PC-3 (cell line): ENCODE measurements around the gene CDH6. TPM values are rescaled to one million over a fixed set of nuclear protein-coding genes. Genes with fewer than 3 reads are reported as not detected.

ENCODE experiments used
- ATAC-seq: fragments of 200-7000 bp; cut with Tn5 transposase; 2 replicates; pipeline ENCODE4 v1.9.1; 2020; ENCODE audit warnings: mild to moderate bottlenecking, moderate library complexity
- BruUV-seq: library from RNA; stranded (reverse); fragments of 400-500 nt; replicated peaks from 2 replicates; lab custom pipeline; 2021; lab: Mats Ljungman, UMichigan
- CTCF ChIA-PET: fragments of 300-600 bp; sonication (Branson Sonifier 250); formaldehyde crosslinking; loops from one replicate; lab custom pipeline; 2022; ENCODE audit warnings: antibody characterized with exemption; lab: Charles Lee
- POLR2A ChIA-PET: fragments of 300-600 bp; sonication (Branson Sonifier 250); formaldehyde crosslinking; loops from one replicate; lab custom pipeline; 2022; ENCODE audit warnings: antibody characterized with exemption; ENCODE audit not compliant: unreplicated experiment; lab: Charles Lee
- DNase-seq: peaks from one replicate; pipeline ENCODE4 v3.0.0-alpha.2; 2015
- H2AFZ ChIP-seq: fragments of 300-600 bp; sonication (generic); 2 replicates; pipeline ENCODE4 v1.6.0; 2016; ENCODE audit warnings: antibody characterized with exemption, low read length
- H3F3A ChIP-seq: fragments of 300-600 bp; sonication (generic); one replicate; pipeline ENCODE4 v1.6.0; 2017; ENCODE audit warnings: antibody characterized with exemption, low read length, control low read depth, mild to moderate bottlenecking; ENCODE audit not compliant: unreplicated experiment
- H3K27ac ChIP-seq: fragments of 300-600 bp; sonication (generic); 2 replicates; pipeline ENCODE4 v1.5.1; 2016; ENCODE audit warnings: mild to moderate bottlenecking, low read length
- H3K27me3 ChIP-seq: fragments of 300-600 bp; sonication (generic); 2 replicates; pipeline ENCODE4 v1.6.1; 2016; ENCODE audit warnings: low read length, mixed read lengths
- H3K36me3 ChIP-seq: fragments of 300-600 bp; sonication (generic); 2 replicates; pipeline ENCODE4 v1.6.1; 2016; ENCODE audit warnings: low read depth, mixed run types, low read length, mixed read lengths
- H3K4me1 ChIP-seq: fragments of 300-600 bp; sonication (generic); 2 replicates; pipeline ENCODE4 v1.5.1; 2016; ENCODE audit warnings: low read length; ENCODE audit not compliant: insufficient read depth
- H3K4me2 ChIP-seq: fragments of 300-600 bp; sonication (generic); 2 replicates; pipeline ENCODE4 v1.6.0; 2016; ENCODE audit warnings: low read length
- H3K4me3 ChIP-seq: fragments of 300-600 bp; sonication (generic); 2 replicates; pipeline ENCODE4 v1.5.1; 2016; ENCODE audit warnings: mild to moderate bottlenecking, low read length, mixed read lengths
- H3K79me2 ChIP-seq: fragments of 300-600 bp; sonication (generic); 2 replicates; pipeline ENCODE4 v1.6.1; 2017; ENCODE audit warnings: low read length, mixed read lengths
- H3K9ac ChIP-seq: fragments of 300-600 bp; sonication (generic); 2 replicates; pipeline ENCODE4 v1.6.0; 2016; ENCODE audit warnings: mild to moderate bottlenecking, low read length
- H3K9me2 ChIP-seq: fragments of 300-600 bp; sonication (generic); replicated peaks from 2 replicates; pipeline ENCODE4 v1.6.1; 2016; ENCODE audit warnings: mixed run types, low read length, mixed read lengths
- H3K9me3 ChIP-seq: fragments of 300-600 bp; sonication (generic); 2 replicates; pipeline ENCODE4 v1.6.1; 2016; ENCODE audit warnings: low read length, mixed read lengths
- H4K20me1 ChIP-seq: fragments of 300-600 bp; sonication (generic); 2 replicates; pipeline ENCODE4 v1.6.1; 2016; ENCODE audit warnings: low read length, mixed read lengths
- EZH2 ChIP-seq: fragments of 300-600 bp; sonication (generic); IDR thresholded peaks from one replicate; pipeline ENCODE4 v1.6.1; 2017; ENCODE audit warnings: antibody characterized with exemption, mild to moderate bottlenecking, low read length; ENCODE audit not compliant: unreplicated experiment
- EZH2phosphoT487 ChIP-seq: fragments of 300-600 bp; sonication (generic); IDR thresholded peaks from 2 replicates; pipeline ENCODE4 v1.6.1; 2018; ENCODE audit warnings: mild to moderate bottlenecking, antibody characterized with exemption, low read length, borderline replicate concordance
- intact Hi-C: fragments of 100-400 bp; cut with micrococcal nuclease; formaldehyde crosslinking; loops from 2 replicates; pipeline ENCODE4 v1.9.0; 2023
- total RNA-seq: library from RNA; depleted of rRNA; stranded (reverse); fragments of >200 nt; gene quantifications from 2 replicates; pipeline ENCODE4 v1.2.3, GENCODE V29; 2014
- TF ChIP-seq, protein P1 (sequence below): fragments of 300-600 bp; sonication (generic); conservative IDR thresholded peaks from 2 replicates; pipeline ENCODE4 v1.5.1; 2017; ENCODE audit warnings: antibody characterized with exemption, low read depth, mild to moderate bottlenecking, low read length

CDH6 gene
- total RNA-seq, 1 experiment from 2014 or later, result 1.9 TPM

DNA sequence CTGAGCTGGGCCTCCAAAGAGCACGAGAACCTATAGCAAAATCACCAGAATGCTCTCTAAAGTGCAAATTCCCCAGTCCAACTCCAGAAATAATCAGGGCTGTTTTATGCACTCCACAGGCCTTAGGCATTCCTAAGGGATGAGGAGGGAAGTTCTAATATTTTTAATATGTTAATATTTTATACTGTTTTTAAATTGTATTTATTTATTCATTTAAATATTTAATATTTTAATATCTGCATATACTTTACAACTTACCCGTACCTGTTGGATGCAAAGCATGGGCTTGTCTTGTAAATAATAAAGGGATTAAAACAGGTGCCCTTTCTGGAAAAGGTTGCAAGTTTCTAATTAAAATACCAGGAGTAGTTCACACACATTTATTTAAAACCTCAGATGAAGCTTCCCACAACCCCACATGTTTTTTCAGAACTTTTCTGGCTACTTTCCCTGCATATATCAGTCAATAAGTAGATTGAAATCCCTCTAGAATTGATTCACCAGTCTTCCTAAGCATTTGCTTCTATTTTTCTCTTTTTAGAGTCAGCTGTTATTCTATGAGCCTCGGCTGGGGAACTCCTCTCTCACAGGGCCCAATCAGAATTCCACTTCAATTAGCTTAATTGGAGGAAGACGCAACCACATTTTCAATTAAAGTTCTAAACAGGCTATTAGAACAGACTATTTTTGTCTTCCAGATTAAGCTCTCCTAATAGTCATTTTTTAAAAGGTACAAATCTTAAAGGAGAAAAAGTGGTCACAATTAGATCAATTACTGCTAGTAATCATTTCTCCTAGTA lies 140.8 kb downstream of the CDH6 start:
- H3K79me2 ChIP-seq, result no peaks in the 10 kb centered on the region
- no peaks in the 10 kb centered on the region for H3K36me3 ChIP-seq
- no peak overlapping the region for H3K4me3 ChIP-seq
- H3K27ac ChIP-seq, result no peak overlapping the region
- H2AFZ ChIP-seq, result no peak overlapping the region
- DNase-seq (no peak), ATAC-seq (no peak)
- POLR2A ChIA-PET, result no interaction called here
- H3K9ac ChIP-seq, result no peak overlapping the region
- TF ChIP-seq EZH2phosphoT487 (no peak), EZH2 (no peak)
- TF ChIP-seq, protein P1, sequence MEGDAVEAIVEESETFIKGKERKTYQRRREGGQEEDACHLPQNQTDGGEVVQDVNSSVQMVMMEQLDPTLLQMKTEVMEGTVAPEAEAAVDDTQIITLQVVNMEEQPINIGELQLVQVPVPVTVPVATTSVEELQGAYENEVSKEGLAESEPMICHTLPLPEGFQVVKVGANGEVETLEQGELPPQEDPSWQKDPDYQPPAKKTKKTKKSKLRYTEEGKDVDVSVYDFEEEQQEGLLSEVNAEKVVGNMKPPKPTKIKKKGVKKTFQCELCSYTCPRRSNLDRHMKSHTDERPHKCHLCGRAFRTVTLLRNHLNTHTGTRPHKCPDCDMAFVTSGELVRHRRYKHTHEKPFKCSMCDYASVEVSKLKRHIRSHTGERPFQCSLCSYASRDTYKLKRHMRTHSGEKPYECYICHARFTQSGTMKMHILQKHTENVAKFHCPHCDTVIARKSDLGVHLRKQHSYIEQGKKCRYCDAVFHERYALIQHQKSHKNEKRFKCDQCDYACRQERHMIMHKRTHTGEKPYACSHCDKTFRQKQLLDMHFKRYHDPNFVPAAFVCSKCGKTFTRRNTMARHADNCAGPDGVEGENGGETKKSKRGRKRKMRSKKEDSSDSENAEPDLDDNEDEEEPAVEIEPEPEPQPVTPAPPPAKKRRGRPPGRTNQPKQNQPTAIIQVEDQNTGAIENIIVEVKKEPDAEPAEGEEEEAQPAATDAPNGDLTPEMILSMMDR, result no peak
- H4K20me1 ChIP-seq, result no peaks in the 10 kb centered on the region
- BruUV-seq, result no TSS peak
- peaks cover 75% of the 10 kb centered on the region for H3K27me3 ChIP-seq
- no peaks in the 10 kb centered on the region for H3K9me2 ChIP-seq
- no peaks in the 10 kb centered on the region for H3K9me3 ChIP-seq
- CTCF ChIA-PET, result no interaction called here
- intact Hi-C loops, result no loop called here
- no peak overlapping the region for H3K4me2 ChIP-seq
- no peaks in the 10 kb centered on the region for H3F3A ChIP-seq
- no peaks in the 10 kb centered on the region for H3K4me1 ChIP-seq

DNA sequence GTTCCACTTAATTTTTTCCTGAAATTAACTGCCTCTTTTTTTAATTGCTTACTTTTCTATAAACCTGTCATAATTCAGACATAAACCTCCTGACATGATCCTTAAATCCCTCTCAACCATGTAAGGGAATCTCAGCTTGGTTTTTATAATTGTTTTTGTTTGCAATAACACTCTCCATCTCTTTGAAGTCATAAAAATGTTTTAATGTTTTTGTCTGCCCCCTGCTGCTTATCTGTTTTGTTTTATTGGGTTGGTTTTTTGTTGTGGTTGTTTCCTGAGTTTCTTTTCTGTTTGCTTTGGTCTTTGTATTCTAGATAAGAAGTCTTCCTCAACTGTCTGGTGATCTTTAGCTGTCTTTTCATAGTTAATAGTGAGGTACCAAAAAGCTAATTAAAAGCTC lies 142.0 kb downstream of the CDH6 start:
- no peaks in the 10 kb centered on the region for H4K20me1 ChIP-seq
- H3F3A ChIP-seq, result no peaks in the 10 kb centered on the region
- no peak overlapping the region for H3K4me3 ChIP-seq
- ChIA-PET POLR2A (no interaction called here), CTCF (no interaction called here)
- no peak overlapping the region for H2AFZ ChIP-seq
- H3K9ac ChIP-seq, result no peak overlapping the region
- H3K9me3 ChIP-seq, result no peaks in the 10 kb centered on the region
- no peaks in the 10 kb centered on the region for H3K79me2 ChIP-seq
- intact Hi-C loops, result no loop called here
- H3K4me1 ChIP-seq, result no peaks in the 10 kb centered on the region
- no TSS peak for BruUV-seq
- H3K27me3 ChIP-seq, result peaks cover 80% of the 10 kb centered on the region
- no peak overlapping the region for H3K4me2 ChIP-seq
- no peaks in the 10 kb centered on the region for H3K9me2 ChIP-seq
- ATAC-seq (no peak), DNase-seq (no peak)
- H3K27ac ChIP-seq, result no peak overlapping the region
- TF ChIP-seq, protein P1, result no peak
- TF ChIP-seq EZH2, result no peak
- no peak for TF ChIP-seq EZH2phosphoT487
- H3K36me3 ChIP-seq, result no peaks in the 10 kb centered on the region

DNA sequence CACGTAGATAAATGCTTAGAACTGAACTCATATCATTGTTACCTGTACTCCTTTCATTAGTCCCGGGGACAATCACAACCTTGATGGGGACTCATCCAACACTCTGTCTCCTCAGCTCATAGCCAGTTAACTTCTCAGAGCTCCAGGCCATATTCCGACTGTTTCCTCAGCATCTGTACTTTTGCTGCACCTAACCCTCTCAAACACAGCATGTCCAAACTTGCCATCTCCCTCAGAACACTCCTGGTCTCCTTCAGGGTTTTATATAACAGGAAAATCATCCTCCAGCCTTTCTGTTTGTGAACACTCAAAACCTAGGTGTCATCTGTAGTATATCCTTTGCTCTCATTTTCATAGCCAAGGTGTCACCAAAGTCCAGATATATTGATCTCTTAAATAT lies 150.5 kb downstream of the CDH6 start:
- no peak for ATAC-seq
- H3K27ac ChIP-seq, result no peak overlapping the region
- ChIA-PET CTCF (no interaction called here), POLR2A (no interaction called here)
- no TSS peak for BruUV-seq
- H3K36me3 ChIP-seq, result no peaks in the 10 kb centered on the region
- H3K79me2 ChIP-seq, result no peaks in the 10 kb centered on the region
- no peaks in the 10 kb centered on the region for H3K9me2 ChIP-seq
- intact Hi-C loops, result no loop called here
- no peaks in the 10 kb centered on the region for H3F3A ChIP-seq
- no peaks in the 10 kb centered on the region for H3K9me3 ChIP-seq
- no peaks in the 10 kb centered on the region for H4K20me1 ChIP-seq
- no peak overlapping the region for H3K4me2 ChIP-seq
- H3K4me3 ChIP-seq, result no peak overlapping the region
- TF ChIP-seq EZH2phosphoT487, result no peak
- TF ChIP-seq EZH2, result no peak
- TF ChIP-seq, protein P1, result no peak
- H3K4me1 ChIP-seq, result no peaks in the 10 kb centered on the region
- no peak overlapping the region for H3K9ac ChIP-seq
- DNase-seq, result no peak
- H2AFZ ChIP-seq, result no peak overlapping the region
- H3K27me3 ChIP-seq, result peaks cover 77% of the 10 kb centered on the region
